Lower leg skin (tissue), 3 donors: Measurements from ENCODE around the gene AMBP.

Experiments
- CTCF ChIP-seq, 3 donors: fragments of 450-650 bp; IDR thresholded peaks; one replicate each; pipeline ENCODE4 v1.5.1; 2016; ENCODE audit warnings: antibody characterized with exemption in 3 of 3, mild to moderate bottlenecking in 3 of 3, moderate library complexity in 2 of 3
- POLR2A ChIP-seq, 2 donors: fragments of 450-650 bp; IDR thresholded peaks; one replicate each; pipeline ENCODE4 v1.6.1; 2016 to 2017; ENCODE audit warnings: antibody characterized with exemption in 2 of 2, mild to moderate bottlenecking in 1 of 2, moderate library complexity in 1 of 2

DNA sequence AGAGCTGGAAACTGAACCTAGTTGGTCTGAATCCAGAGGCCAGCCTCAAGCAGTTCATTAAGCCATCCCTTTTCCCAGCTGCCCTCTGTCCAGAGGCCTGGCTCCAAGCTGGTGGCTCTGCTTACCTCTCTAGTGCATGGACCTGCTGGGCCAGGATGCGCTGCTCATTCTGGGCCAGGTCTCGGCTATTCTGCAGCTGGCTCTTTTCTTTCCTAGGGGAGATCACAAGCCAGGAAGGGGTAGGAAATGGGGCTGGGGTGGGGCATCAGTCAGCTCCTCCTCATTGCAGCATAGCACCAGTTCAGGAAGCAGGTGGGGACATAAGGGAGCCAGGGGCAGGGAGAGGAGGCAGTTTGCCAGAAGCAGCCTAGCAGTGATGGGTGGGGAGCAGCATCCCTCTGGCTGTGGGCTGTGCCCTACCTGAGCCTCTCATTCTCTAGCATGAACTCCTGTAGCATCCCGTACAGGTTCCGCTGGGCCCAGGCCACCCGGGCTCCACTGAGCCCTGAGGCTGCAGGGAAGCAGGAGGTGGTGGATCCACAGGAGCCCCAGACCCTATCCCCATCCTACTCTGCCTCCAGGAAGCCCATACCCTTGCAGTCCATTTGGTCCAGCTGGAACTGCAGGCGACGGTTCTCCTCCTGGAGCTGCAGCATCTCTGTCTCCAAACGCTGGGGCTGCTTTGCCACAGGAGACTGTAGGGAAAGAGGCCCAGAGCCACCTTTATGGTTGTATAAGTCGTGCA is 15.8 kb upstream of the AMBP start:
- TF ChIP-seq CTCF (IDR thresholded peaks at IDR 0.05), result no peak
- TF ChIP-seq POLR2A (IDR thresholded peaks at IDR 0.05), result no peak
